HG03196 (cell line): ENCODE data around the gene ALB.

Source experiments
- ATAC-seq: cut with Tn5 transposase; IDR thresholded peaks from one replicate; pipeline ENCODE4 v1.9.1; 2021; ENCODE audit not compliant: unreplicated experiment

Gene ALB

DNA sequence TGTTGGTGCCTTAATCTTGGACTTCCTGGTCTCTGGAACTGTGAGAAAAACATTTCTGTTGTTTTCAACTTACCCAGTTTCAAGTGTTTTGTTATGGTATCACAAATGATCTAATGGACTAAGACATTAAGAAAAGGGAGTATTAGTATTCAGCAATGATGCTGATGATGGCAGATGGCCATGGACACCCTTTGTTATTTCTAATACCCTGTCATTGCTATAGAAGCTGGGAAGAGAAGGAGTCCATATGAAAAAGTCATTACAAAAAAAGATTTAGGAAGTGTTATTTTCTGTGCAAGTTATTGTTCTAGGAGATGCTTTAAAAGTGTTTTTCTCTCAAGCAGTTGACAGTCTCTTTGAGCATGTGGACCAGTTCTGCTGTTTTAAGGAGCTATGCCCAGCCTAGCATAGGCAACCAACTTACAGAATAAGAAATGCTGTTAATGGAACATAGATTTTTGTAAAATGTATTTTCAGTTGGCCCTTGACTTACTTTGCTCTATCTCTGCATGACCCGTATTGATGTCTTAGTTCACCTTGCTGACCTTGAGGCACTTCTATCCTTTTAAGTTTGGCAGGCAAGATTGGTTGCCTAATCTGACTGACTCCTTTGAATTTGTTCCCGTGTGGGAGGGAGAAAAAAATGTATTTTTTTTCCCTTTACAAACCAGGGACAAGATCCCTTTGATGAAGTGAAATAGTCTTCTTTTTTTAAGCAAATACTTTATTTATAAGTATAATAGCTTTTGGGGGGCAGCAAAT is 25.9 kb downstream of the ALB start:
- ATAC-seq, result no peak

- no peak for ATAC-seq
Observed at GRCh38 chr4:73431813-73432168, 27.7 kb downstream of the ALB start.

DNA sequence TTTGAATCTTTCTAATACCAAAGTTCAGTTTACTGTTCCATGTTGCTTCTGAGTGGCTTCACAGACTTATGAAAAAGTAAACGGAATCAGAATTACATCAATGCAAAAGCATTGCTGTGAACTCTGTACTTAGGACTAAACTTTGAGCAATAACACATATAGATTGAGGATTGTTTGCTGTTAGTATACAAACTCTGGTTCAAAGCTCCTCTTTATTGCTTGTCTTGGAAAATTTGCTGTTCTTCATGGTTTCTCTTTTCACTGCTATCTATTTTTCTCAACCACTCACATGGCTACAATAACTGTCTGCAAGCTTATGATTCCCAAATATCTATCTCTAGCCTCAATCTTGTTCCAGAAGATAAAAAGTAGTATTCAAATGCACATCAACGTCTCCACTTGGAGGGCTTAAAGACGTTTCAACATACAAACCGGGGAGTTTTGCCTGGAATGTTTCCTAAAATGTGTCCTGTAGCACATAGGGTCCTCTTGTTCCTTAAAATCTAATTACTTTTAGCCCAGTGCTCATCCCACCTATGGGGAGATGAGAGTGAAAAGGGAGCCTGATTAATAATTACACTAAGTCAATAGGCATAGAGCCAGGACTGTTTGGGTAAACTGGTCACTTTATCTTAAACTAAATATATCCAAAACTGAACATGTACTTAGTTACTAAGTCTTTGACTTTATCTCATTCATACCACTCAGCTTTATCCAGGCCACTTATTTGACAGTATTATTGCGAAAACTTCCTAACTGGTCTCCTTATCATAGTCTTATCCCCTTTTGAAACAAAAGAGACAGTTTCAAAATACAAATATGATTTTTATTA is 28.3 kb downstream of the ALB start:
- ATAC-seq, result no peak

DNA sequence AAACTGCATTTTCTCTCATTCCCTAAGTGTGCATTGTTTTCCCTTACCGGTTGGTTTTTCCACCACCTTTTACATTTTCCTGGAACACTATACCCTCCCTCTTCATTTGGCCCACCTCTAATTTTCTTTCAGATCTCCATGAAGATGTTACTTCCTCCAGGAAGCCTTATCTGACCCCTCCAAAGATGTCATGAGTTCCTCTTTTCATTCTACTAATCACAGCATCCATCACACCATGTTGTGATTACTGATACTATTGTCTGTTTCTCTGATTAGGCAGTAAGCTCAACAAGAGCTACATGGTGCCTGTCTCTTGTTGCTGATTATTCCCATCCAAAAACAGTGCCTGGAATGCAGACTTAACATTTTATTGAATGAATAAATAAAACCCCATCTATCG is 29.1 kb downstream of the ALB start:
- no peak for ATAC-seq

GRCh38 chr4:73434311-73434710 is 30.2 kb downstream of the ALB start:
- ATAC-seq, result no peak

DNA sequence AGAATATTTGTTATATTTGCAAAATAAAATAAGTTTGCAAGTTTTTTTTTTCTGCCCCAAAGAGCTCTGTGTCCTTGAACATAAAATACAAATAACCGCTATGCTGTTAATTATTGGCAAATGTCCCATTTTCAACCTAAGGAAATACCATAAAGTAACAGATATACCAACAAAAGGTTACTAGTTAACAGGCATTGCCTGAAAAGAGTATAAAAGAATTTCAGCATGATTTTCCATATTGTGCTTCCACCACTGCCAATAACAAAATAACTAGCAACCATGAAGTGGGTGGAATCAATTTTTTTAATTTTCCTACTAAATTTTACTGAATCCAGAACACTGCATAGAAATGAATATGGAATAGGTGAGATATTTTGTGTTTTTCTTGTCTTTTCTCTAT is 31.9 kb downstream of the ALB start, which contains the start of gene AFP:
Gene AFP (plus strand): TSS at position 238 of the 400 bp plus-strand sequence. CDS start 42 bp downstream, at position 280.
- ATAC-seq, result no peak

- ATAC-seq, result no peak
Observed at GRCh38 chr4:73436674-73437557, 32.8 kb downstream of the ALB start.

DNA sequence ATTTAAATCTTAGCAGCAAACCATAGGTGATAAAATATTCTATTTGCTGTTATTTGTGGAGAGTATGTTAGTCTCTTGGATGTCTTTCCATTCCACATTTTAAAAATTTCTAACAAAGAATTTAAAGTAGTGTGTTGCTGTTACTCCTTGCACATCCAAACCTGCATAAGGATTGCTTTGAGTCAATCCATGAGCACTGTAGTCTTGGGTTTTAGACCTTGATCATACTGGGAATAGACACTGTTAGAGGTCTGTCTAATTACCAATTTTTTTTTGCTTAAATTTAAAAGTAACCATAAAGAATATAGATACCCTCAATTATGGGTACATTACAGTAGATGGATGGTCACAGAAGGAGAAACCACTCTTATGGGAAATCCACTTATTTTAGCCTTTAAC is 33.5 kb downstream of the ALB start:
- no peak for ATAC-seq

DNA sequence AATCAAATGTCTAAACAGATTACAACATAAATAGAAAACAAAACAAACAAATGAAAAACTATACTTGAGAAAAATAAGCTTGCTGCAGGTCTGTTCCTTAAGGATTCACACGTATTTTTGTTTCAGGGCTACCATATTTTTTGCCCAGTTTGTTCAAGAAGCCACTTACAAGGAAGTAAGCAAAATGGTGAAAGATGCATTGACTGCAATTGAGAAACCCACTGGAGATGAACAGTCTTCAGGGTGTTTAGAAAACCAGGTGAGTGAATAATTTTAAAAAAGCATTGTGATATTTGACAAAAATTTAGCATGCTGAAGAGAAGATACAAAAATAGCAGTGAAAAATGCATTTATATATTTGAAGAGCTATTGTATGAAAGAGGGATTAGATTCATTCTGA is 34.0 kb downstream of the ALB start:
- no peak for ATAC-seq

- no peak for ATAC-seq
Observed at GRCh38 chr4:73438582-73439215, 34.6 kb downstream of the ALB start.

GRCh38 chr4:73439445-73439844 is 35.4 kb downstream of the ALB start:
- ATAC-seq, result no peak

DNA sequence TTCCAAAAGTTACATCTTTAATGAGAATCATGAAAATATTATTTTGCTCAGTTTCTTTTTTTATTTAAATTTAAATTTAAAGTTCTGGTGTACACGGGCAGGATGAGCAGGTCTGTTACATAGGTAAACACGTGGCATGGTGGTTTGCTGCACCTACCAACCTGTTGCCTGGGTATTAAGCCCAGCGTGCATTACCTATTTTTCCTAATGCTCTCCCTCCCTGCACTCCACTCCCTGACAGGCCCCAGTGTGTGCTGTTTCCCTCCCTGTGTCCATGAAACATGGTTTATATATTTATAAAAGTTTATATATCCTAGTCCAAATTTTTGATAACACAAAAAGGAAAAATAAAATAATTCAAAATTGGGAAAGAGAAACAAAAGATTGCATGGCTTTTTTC is 35.9 kb downstream of the ALB start:
- no peak for ATAC-seq

DNA sequence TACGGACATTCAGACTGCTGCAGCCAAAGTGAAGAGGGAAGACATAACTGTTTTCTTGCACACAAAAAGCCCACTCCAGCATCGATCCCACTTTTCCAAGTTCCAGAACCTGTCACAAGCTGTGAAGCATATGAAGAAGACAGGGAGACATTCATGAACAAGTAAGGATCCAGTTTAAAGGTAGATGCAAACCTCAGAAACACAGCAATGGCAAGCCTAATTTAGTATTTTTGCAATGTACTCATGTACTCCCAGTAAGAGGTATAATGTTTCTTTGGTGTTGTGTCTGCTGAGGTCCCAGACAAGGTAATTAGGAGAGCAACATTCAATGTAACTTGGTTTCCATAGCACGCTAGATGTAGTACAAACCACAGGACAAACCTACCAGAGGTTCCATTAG is 36.6 kb downstream of the ALB start:
- ATAC-seq, result no peak

DNA sequence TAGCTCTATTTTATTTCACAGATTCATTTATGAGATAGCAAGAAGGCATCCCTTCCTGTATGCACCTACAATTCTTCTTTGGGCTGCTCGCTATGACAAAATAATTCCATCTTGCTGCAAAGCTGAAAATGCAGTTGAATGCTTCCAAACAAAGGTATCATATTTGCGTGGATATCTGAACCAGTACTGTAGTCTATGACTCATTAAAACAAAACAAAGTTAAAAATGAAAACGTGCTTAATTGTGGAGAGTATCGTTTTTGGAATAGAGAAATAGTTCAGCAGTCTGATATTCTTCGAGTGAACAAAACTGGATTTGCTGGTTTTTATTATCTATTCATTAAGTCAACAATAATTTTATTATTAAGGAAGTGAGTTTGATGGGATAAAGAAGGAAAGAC is 38.2 kb downstream of the ALB start:
- ATAC-seq, result no peak

- ATAC-seq, result no peak
Observed at GRCh38 chr4:73443224-73443623, 39.1 kb downstream of the ALB start.

DNA sequence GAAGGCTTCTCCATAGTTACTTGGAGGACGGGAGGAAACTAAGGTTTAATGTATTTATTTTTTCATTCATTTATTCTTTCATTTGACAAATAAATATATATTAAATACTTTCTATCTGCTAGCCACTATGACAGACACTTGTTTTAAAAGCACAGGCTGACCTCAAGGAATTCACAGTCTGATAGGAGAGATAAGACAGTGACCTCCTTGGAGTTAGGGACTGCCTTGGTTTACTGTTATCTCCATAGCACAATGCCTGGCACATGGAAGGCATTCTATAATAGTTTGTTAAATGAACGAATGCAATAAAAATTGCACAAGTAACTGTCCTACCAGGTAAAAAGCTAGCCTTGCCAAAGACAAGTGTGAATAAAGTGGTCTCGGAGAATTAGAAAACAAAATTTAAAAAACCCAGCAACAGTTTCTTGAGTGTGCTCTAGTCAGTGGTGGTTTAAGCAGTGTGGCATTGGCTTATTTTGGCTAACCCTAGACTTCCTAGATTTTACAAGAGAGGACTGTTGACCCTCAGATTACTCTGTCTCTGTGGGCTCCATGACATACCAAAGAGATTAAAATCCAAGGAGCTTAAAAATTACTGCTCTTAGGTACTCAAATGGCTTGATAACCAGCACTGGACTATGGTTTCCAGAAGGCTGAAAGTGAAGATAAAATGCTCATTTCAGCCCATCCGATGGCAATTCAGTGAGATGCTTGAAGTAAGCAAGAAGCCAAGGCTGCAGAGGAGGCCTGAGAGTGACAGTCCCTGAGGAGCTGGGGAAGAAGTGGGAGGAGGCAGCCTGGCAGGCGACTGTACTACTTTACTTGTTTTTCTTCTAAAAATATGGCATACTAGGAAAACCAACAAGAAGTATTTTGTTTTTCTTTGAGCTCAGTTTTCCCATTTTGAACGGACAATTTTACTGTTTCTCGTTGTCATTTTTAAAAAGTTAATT is 41.6 kb downstream of the ALB start:
- ATAC-seq, result no peak

DNA sequence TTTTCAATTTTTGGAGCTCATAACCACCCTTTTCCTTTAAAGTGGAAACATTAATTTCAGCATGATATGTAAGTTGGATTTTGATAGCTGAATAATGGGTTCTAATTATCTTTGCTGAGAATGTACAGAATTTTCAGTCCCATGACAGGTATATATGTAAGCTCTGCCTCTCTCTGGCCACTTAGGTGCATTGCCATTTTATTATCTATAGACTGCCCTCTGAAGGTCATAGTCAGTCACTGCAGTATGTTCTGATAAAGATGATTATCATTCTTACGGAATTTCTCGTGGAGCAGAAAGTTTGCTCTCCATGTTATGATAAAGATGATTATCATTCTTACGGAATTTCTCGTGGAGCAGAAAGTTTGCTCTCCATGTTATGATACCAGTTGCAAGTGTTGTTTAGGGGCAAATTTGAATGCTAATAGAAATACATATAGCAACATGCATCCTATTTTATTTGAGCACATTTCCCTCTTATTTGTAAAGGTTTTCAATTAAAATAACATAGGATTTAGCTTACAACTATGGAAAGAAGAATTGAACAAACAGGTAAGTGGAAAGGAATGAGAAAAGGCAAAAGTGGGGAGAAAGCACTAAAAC is 42.4 kb downstream of the ALB start:
- ATAC-seq, result peak; percentile 96

DNA sequence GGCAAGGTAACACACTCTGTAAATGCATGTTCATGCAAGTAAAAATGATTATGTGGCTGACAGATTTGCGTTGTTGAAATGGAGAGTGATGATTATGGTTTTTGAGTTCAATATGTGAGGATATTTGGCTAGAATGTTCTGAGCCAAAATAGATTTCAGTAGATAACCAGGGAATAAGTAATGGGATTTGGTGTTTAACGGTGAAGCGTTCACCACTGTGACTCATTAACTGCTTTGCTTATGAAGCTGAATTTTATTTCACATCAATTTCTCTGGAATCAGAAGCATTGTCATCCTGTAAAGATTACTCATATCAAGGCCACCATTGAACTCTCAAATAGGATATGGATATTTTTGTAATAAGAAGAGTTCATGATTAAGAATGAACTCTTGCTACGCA is 43.6 kb downstream of the ALB start:
- no peak for ATAC-seq

DNA sequence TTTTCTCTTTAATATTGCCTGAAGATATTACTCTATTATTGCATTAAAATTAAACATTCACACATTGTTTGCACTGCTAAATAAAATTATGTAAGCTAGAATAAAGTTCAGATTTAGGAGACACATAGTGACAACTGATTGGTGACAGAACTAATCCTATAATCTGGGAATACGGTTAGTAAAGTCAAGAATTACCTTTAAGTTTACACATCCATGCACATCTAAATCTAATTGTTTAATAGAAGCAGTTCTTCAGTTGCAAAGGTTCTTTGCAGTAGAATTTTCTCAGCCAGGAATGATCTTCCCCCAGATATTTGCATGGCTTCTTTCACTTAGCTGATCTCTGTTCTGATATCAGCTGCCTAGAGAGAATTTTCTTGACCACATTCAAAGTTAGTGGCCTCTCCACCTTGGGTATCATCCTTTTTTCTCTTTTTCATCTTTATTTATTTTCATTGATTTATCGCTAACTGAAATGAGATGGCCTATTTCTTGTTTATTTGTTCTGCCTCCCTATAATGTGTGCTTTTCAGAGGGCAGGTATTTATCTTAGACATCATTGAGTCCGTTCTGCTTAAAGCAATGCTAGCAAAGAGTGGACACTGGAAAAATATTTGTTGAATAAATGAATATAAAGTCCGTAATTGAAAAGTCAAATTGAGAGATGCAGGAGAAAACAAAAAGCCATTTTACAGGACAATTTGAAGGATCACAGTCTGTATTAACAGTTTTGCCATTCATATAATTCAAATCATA is 44.5 kb downstream of the ALB start:
- no peak for ATAC-seq
